Ovary (tissue), 9 donors: ENCODE results near the gene TTC7B. TPM values are rescaled to one million over a fixed set of nuclear protein-coding genes. Genes with fewer than 3 reads are reported as not detected.

Source experiments
- DNase-seq, 5 donors: peaks; one replicate each; pipeline ENCODE4 v3.0.0-alpha.2; 2019 to 2020
- H3K27ac ChIP-seq, 2 donors: fragments of 200-600 bp; one replicate each; pipeline versions ENCODE4 v1.5.1 to v1.8.0; 2019 to 2022
- H3K27me3 ChIP-seq: fragments of 200-600 bp; one replicate; pipeline ENCODE4 v1.8.0; 2022
- H3K36me3 ChIP-seq: fragments of 200-600 bp; sonication (generic); one replicate; pipeline ENCODE4 v1.5.1; 2019
- H3K4me1 ChIP-seq: one replicate; pipeline ENCODE4 v1.8.1; 2013; ENCODE audit warnings: mild to moderate bottlenecking, moderate library complexity; ENCODE audit not compliant: insufficient read depth
- H3K4me3 ChIP-seq: fragments of 200-600 bp; sonication (generic); one replicate; pipeline ENCODE4 v1.5.1; 2017
- H3K9me3 ChIP-seq, 2 donors: fragments of 200-600 bp in 1 of 2; sonication (generic) in 1 of 2; one replicate each; pipeline versions ENCODE4 v1.5.1 to v1.8.1; 2013 to 2019; ENCODE audit warnings: mild to moderate bottlenecking in 1 of 2, moderate library complexity in 1 of 2
- CTCF ChIP-seq, 3 donors: fragments of 450-650 bp in 2 of 3; fragments of 200-600 bp in 1 of 3; IDR thresholded peaks; one replicate each; pipeline versions ENCODE4 v1.5.1 to v1.8.0; 2016 to 2022; ENCODE audit warnings: antibody characterized with exemption in 3 of 3, mild to moderate bottlenecking in 1 of 3
- EP300 ChIP-seq: sonication (generic); formaldehyde crosslinking; IDR thresholded peaks from one replicate; pipeline ENCODE4 v1.6.1; 2017; ENCODE audit warnings: antibody characterized with exemption
- POLR2A ChIP-seq: fragments of 450-650 bp; IDR thresholded peaks from one replicate; pipeline ENCODE4 v1.6.1; 2017; ENCODE audit warnings: antibody characterized with exemption, mild to moderate bottlenecking, moderate library complexity
- WGBS, 3 donors: extraction: QIAGEN DNeasy Blood & Tissue Kit in 1 of 3; methylation state at CpG; one replicate each; pipeline versions ENCODE4 v1.1.5 to v1.1.7; 2013 to 2017; 5-methylcytosine and 5-hydroxymethylcytosine counted together
- intact Hi-C, 4 donors: fragments of 100-400 bp; cut with DNase I; formaldehyde crosslinking; loops; one replicate each; pipeline versions ENCODE4 v1.11.0 to v1.15.1; 2022 to 2023
- polyA plus RNA-seq, 2 donors: library from polyadenylated mRNA; stranded (reverse); fragments of 200-250 nt in 1 of 2; fragments of 350-450 nt in 1 of 2; fragmentation: Illumina TruSeq in 1 of 2; extraction: RNeasy Lipid Tissue Mini Kit (QIAGEN cat#74804) in 1 of 2; gene quantifications; one replicate each; pipeline ENCODE4 v1.2.3, GENCODE V29; 2013 to 2014
- total RNA-seq, 7 donors: library from RNA; depleted of rRNA in 2 of 7; stranded (reverse); fragments of >200 nt in 2 of 7; fragmentation: NEBNext Ultra II Directional in 3 of 7; extraction: Animal tissue kit (Norgen Biotek cat#: 25700) in 3 of 7; gene quantifications; one replicate each; pipeline versions ENCODE4 v1.1.0 to v1.2.4, GENCODE V29; 2016 to 2023
- donor health status: DM: no; HTN: no; CAD: no; lungs with moderate emphysema.
- donor health status: DM: no; HTN: no; CAD: no.
- donor health status: Bipolar disorder and iron deficiency.
- donor health status: DM: yes; HTN: yes; CAD: no.
- donor health status: DM: no; HTN: no; CAD: no.
- donor health status: DM: yes; HTN: yes; CAD: no.

TTC7B gene
- total and polyA plus RNA-seq, 9 donors = 18.2 to 39.5 (median 34.2) TPM

- Histone ChIP-seq H3K9me3 (no peaks in the 10 kb centered on the region), H3K4me1 (no peaks in the 10 kb centered on the region), H3K4me3 (no peak overlapping the region), H3K27me3 (no peaks in the 10 kb centered on the region), H3K27ac (no peak overlapping the region), H3K36me3 (no peaks in the 10 kb centered on the region)
- TF ChIP-seq EP300 = no peak
- TF ChIP-seq CTCF (IDR thresholded peaks at IDR 0.05) = no peak
- no peak for TF ChIP-seq POLR2A
- no peak for DNase-seq
- intact Hi-C loops = no loop called here
- 92 to 99% (median 95%) methylated on average over 12 of the region's 12 CpGs for WGBS, 3 donors
Observed at GRCh38 chr14:90600619-90601018, 215.6 kb downstream of the TTC7B start.

- Histone ChIP-seq H3K27me3 (no peaks in the 10 kb centered on the region), H3K36me3 (no peaks in the 10 kb centered on the region), H3K4me1 (no peaks in the 10 kb centered on the region), H3K9me3 (no peaks in the 10 kb centered on the region), H3K27ac (no peak overlapping the region), H3K4me3 (no peak overlapping the region)
- no peak for TF ChIP-seq EP300
- TF ChIP-seq POLR2A = no peak
- TF ChIP-seq CTCF (IDR thresholded peaks at IDR 0.05) = no peak
- 76 to 79% (median 79%) methylated on average over 12 of the region's 12 CpGs for WGBS, 3 donors
- no peak for DNase-seq
- intact Hi-C loops = no loop called here
Observed at GRCh38 chr14:90599748-90600507, 216.3 kb downstream of the TTC7B start.

GRCh38 chr14:90599339-90599738 is 216.9 kb downstream of the TTC7B start:
- WGBS, 3 donors = 50 to 67% (median 62%) methylated on average over 11 of the region's 11 CpGs
- no peak for DNase-seq
- intact Hi-C loops = no loop called here
- no peaks in the 10 kb centered on the region for H3K4me1 ChIP-seq
- TF ChIP-seq POLR2A (no peak), EP300 (no peak), CTCF (IDR thresholded peaks at IDR 0.05) (no peak)
- no peaks in the 10 kb centered on the region for H3K36me3 ChIP-seq
- H3K27ac ChIP-seq = no peak overlapping the region
- H3K9me3 ChIP-seq = no peaks in the 10 kb centered on the region
- no peak overlapping the region for H3K4me3 ChIP-seq
- no peaks in the 10 kb centered on the region for H3K27me3 ChIP-seq

- TF ChIP-seq POLR2A (no peak), EP300 (no peak), CTCF (IDR thresholded peaks at IDR 0.05) (no peak)
- 95 to 96% (median 95%) methylated on average over 15 of the region's 15 CpGs for WGBS, 3 donors
- no peaks in the 10 kb centered on the region for H3K4me1 ChIP-seq
- H3K4me3 ChIP-seq = no peak overlapping the region
- no peak overlapping the region for H3K27ac ChIP-seq
- H3K36me3 ChIP-seq = no peaks in the 10 kb centered on the region
- no peaks in the 10 kb centered on the region for H3K27me3 ChIP-seq
- no peaks in the 10 kb centered on the region for H3K9me3 ChIP-seq
- intact Hi-C loops = no loop called here
- DNase-seq = no peak
Observed at GRCh38 chr14:90597961-90598360, 218.3 kb downstream of the TTC7B start.
